Measurements from ENCODE around the gene TCF7L1.
"Not testable (repeated sequence)": the region's sequence is repeated elsewhere in the genome, so short reads cannot be mapped to it uniquely, and the experiment has no call there.

The TCF7L1 gene

DNA sequence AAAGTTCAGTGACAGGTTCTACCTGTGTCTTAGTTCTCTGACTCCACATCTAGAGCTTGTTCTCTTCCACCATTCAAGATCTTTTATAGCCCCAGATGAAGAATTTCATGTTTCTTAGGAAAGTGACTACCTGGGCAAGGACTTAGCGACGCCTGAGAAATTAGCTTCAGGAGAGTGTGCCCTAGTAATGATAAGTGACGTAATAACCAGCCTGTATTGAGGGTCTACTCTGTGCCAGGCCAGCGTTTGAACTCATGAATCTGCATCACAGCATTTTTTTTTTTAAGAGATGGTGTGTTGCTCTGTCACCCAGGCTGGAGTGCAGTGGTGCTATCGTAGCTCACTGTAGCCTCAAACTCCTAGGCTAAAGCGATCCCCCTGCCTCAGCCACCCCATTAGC is 51.8 kb downstream of the TCF7L1 start:
- no peak for DNase-seq (ENCODE audit: low spot score)

DNA sequence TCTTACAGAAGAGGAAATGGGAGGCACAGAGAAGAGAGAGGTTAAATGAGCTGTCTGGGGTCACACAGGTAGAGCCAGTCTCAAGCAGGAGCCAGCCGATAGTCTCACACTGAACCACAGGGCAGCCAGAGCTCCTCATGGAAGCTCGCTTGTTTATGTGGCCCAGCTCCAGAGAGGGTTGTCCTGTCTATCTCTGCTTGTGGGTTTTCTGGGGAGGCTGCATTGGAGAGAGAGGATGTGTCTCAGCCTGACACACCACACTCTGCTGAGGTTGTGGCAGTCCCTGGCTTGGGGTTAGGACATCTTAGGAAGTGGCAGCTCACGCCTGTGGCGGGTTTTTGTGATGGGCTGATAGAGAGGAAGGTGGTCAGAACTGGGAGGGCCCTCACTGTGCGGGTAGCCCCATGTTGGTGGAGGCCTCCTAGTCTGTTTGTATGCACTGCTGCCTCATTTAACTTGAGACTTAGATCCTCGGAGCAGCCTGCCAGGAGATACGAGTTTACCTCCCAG is 52.3 kb downstream of the TCF7L1 start:
- no peak for DNase-seq (ENCODE audit: low spot score)

DNA sequence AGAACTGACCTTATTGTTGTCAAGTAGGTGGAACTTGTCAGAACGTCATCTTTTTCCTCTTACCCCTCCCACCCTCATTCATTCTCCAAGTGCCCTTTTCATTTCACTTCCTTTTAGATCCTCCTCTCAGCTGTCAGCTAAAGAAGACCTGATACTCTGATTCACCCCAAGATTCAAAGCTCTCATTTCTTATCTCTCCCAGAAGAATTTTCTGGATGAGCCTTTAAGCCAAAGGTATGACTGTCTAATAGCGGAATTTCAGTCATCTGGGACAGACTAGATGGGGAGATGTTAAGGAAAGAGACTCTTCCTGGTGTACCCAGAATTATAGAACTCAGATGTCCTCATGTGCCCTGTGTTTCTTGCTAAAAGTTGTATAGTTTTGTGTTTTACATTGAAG is 53.9 kb downstream of the TCF7L1 start:
- no peak for DNase-seq (ENCODE audit: low spot score)

DNA sequence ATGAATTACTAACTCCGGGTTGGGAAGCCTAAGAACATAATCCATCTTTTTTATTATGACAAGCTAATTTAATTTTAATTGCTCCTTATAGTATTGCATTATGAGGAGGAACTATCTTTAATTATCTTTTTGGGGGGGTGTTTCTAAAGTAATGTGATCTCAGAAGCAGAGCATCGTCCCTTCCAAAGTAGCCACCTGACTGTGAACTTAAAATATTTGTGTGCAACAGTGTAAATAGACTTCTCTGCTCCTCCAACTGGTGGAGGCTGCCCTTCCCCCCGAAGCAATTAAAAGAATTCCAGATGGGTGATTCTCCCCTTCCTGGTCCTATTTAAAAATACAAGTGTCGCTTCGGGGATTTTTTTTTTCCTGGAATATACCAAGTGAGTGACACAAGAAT is 55.7 kb downstream of the TCF7L1 start:
- no peak for DNase-seq (ENCODE audit: low spot score)

DNA sequence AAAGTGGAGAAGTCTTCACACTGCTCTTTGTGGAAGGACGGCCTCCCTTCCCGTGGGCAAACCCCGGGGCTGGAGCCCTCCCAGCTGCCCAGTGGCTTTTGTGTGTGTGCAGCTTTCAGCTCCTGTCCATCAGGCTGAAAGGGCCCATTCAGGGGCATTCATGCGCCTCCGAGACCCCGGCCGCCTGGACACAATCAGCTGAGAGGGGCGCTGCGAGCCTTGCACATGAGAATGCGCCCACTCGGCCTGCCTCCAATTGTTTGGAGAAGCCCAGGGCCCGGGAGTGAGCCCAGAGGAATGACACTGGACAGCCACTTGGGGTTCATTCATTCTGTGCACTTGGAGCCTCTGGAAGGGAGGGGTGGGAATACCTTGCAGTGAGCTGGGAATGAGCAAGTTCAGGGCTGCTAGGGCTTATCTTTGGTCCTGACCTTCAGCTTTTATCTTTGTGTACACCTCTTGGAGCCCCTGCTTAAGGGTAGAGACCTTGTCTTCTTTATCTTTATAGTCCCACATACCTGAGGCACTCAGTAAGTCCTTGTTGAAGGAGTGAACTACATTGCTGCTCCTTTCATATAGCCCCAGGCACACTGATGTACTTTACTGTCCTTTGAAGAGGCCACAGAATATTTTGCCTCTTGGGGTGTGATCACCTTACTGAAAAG is 56.5 kb downstream of the TCF7L1 start:
- DNase-seq (ENCODE audit: low spot score) = no peak

DNA sequence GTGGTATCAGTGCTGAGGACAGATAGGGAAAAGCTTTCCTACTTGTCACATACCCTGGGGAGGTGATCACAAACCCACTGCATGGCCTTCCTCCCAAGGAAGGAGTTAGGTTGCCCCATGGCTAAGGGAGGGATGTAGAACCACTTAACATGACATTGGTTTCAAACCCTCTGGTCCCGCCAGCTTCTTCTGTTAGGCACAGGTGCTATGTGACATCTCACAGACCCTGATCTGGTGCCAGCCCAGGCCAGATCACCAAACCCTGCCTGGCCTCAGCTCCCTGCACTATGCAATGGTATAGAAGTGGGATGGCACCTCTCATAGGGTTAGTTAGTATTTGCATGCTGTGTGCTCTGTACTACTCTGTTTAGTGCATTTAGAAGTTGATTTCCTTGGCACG is 58.0 kb downstream of the TCF7L1 start:
- DNase-seq (ENCODE audit: low spot score) = no peak

DNA sequence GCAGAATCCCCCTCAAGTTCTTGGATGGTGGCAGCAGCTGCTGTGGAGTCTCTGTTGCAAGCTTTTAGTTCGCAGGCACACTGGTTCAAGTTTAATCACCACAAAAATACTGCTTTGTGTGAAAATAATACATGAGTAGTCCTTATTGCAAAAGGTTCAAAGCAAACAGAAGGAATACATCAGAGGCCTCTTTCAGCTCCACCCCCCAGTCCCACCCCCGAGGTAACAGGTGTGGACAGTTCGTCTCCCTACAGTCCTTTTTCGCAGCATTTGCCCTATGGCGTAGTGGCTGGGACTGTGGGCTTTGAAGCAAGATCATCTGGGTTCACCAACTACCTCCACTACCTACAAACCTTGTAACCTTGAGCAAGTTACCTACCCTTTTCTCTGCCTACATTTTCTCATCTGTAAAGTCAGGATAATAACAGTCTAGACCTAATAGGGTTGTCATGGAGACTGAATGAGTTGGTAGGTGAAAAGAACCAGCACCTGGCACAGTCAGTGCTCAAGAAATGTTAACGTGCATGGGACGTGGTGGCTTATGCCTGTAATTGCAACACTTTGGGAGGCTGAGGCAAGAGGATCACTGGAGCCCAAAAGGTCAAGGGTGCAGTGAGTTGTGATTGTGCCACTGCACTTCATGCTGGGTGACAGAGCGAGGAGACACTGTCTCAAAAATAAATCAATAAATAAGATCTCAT is 61.7 kb downstream of the TCF7L1 start:
- DNase-seq (ENCODE audit: low spot score) = no peak

DNA sequence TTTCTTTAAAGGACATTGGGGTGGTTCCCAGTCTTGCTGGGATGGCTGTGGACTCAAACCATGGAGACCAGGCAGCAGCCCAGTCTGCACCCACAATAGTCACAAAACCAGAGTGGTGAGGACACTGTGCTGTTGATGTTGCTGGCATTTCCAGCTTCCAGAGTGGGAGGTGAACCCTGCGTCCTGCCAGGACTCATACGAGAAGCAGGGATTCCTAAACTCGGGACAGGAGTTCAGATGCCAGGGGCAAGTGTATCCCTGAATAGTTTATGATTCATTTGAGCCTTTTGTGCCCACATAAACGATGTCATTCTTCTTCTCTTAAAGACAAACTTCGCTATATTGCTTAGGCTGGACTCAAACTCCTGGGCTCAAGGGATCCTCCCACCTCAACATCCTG is 62.8 kb downstream of the TCF7L1 start:
- no peak for DNase-seq (ENCODE audit: low spot score)

DNA sequence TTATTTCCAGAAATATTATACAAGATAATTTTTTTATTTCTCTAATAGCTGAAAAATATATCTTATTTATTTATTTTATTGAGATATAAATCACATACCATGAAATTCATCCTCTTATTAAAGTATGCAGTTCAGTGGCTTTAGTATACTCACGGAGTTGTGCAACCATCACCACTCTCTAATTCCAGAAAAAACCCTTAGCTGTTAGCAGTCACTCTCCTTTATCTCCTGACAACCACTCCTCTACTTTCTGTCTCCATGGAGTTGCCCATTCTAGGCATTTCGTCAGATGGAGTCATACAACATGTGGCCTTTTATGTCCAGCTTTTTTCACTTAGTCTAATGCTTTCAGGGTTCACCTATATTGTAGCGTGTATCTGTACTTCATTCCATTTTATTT is 66.5 kb downstream of the TCF7L1 start:
- DNase-seq (ENCODE audit: low spot score) = no peak

DNA sequence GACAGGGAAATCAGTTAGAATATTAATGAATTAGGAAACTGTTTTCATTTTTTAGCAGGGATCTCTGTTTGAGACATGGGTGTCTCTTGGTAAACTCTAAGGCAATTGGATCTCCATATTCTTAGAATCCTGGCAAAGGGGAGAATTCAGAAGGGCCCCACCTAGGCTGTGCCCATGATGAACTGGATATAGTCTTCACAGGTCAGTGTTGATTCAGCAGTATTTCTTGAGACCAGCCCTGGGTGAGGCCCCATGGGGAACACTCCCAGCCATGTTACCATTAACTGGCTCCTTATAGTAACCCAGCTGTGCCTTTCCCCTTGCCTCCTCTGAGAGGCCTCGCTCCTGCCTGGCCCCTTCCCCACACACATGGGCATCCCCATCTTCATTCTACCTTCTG is 76.7 kb downstream of the TCF7L1 start:
- DNase-seq (ENCODE audit: low spot score) = no peak

DNA sequence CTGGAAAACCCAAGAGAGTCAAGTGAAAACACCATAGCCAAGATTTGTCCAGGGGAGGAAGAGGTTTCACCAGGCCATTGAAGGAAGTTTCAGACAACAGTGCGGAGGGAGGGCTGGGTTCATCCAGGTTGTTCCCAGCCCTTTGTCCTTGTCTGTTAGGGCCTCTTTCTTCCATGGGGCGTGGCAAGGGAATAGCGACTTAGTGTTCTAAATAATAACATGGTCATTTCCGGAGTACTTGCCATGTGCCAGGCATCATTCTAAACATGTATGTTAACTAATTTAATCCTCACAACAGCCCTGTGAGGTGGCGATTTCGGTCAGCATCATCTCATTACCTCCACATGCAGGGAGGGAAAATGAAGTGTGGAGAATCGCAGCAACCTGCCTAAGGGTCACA is 77.3 kb downstream of the TCF7L1 start:
- no peak for DNase-seq (ENCODE audit: low spot score)

DNA sequence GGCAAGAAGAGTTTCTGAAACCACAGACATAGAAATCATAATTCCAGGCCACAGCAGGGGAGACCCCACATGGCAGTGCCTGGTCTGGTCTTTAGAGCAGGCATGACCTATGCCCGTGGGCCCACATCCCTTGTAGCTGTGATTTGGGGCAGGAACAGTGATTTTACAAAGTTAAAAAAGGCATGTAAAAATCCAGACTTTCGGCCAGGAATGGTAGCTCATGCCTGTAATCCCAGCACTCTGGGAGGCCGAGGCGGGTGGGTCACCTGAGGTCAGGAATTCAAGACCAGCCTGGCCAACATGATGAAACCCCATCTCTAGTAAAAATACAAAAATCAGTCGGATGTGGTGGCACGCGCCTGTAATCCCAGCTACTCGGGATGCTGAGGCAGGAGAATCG is 78.4 kb downstream of the TCF7L1 start:
- DNase-seq (ENCODE audit: low spot score) = not testable (repeated sequence)

DNA sequence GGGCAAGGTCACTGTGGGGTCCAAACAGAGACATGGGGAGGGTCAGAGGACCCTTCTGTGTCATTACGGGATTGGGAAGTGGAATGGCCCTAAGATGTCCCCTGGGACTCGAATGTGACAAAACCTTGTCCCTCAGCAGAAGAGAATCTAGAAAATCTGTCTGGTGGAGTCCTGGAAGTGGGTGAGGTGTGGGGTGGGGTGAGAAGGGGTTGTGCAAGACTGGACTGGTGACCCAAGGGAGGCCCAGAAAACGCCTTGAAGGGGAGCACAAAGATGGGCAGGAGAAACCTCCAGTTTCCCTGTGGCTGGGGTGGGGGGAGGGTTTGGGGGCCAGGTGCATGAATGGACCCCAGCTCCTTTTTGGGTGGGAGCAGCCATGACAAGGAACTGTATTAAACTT is 79.6 kb downstream of the TCF7L1 start:
- no peak for DNase-seq (ENCODE audit: low spot score)

DNA sequence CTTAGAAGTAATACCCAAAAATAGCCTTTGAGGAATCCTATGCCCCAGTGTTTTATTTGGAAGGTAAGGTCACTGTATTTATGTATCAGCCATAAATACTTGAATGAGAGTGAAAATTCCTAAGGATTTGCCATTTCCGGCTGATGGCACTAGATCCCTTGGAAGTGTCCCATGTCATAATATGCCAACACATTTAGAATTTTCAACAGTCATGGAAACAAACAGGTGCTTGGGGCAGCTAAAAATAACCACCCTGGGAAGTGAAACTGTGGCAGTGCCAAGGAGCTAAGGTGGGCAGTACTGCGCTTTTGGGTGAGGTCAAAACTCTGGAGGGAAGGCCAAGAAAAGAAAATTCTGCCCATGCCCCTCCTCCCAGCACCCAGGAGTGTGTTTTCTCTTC is 80.2 kb downstream of the TCF7L1 start:
- DNase-seq (ENCODE audit: low spot score) = no peak

DNA sequence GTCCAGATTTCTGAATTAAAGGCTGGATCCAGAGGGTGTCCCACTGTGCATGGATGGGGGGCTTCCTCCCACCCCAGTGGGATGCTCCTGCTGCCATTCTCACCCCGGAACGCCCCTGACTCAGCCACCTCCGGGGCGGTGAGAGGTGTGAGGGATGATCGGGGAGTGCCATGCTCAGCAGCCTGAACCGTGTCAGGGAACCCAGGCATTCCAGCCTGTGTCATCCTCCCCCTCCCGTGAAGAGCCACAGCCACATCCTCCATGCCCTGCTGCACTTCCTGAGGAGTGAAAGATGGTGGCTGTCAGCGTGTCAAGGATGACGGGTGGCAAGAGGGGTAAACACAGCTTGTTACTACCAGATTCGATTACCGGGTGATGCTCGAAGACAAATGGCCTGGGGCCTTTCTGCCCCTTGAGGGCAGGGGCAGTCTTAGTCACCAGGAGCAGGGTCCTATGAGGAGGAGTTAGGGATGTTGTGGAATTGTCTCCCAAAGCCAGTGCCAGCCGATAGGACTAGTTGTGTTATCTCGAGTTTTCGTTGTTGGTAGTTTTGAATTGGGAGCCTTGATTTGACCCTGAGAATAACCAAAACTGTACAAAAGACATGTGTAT is 80.8 kb downstream of the TCF7L1 start:
- DNase-seq (ENCODE audit: low spot score) = no peak

DNA sequence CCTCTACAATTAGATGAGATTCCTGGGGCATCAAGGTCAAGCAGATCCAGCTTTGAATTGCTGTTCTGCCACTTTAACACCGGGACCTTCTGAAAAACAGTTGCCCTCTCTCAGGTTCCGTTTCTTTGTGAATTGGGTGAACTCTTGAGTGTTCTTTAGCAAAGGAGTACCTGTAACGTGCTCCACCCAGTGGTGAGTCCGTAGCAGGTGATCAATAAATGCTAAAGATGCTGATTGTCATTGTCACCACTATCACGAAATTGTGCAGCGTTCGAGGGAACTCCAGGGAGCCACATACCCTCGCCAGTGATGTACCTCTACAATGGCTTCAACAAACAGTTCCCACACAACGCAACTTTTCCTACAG is 81.9 kb downstream of the TCF7L1 start:
- no peak for DNase-seq (ENCODE audit: low spot score)

DNA sequence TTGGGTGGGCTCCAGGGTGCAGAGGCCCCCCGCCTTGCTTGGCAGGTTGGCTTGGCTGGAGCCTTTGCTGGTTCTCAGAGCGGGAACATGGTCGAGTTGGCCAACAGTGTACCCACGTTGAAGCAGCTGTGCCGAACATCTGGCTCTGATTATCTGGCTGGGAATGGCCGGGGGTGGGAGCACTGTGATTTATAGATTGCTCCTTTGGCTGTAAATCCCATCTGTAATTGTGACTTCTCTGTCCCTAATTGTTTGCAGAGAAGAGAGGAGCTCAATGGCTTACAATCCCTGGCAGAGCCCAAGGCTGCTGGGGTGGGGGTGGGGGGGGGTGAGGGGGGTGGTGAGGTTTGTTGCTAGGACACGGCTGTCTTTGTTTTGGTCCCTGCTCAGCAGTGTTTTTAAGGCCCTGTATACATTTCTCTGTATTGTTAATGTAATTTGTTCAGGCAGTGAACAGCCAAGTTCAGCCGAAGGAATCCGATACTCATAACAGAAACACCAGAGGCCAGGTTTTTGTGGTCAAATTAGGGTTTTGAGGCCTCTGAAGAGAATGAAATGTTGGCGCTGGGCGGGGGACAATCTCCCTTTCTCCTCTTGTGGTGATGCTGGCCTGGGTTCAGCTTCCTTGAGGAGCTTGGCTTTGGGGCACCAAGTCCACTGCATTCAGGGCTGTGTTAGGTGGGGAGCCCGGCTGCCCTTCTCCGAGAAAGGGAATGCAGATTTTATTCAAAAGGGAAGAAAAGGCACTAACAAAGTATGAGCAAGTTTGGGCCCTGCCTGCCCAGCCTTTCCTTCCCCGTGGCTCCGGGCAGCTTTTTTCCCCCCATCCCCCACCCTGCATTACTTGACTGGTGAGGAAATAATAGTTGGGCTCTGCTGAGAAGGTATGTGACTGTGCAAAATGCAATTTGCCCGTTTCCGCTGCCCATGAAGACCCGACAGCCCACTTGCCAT is 82.5 kb downstream of the TCF7L1 start:
- peak; percentile 78 for DNase-seq (ENCODE audit: low spot score)

DNA sequence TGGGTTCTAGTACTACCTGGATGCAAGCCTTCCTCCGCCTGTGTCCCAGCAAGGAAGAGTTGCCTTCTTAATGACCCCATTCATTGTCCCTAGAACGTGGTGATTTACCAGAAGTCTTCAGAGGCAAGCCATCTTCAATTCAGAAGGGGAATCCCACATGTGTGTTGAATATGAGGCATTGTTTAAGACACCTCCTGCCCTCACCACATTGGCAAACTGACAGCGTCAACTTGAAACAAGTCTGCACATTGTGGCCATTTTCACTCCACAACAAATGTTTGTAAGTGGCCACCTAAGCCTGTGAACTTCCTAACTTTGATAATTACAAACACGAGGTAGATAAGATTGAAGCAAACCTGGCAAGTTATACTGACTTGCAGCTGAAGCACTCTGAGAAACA is 83.7 kb downstream of the TCF7L1 start:
- no peak for DNase-seq (ENCODE audit: low spot score)

DNA sequence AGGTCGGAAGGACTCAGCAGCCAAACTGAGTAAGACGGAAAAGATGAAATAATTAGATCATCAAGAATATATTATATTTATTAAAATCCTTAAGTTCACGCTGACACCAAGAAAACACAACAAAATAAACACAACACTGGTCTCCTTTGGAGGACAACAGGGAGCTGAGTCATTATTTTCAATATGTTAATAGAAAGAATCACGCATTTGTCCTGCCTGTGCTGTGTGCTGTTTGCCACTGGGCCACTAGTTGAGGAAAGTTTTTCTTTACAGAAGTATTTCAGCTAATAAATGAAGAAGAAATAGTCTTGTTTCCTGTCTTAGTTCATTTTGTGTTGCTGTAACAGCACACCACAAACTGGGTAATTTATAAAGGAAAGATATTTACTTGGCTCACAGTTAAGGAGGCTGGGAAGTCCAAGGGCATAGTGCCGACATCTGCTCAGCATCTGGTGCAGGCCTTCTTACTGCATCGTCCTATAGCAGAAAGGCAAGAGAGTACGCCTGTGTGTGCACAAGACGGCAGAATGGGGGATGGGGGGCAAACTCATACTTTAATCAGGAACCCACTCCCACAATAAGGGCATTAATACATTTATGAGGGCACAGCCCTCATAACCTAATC is 88.0 kb downstream of the TCF7L1 start:
- no peak for DNase-seq (ENCODE audit: low spot score)

DNA sequence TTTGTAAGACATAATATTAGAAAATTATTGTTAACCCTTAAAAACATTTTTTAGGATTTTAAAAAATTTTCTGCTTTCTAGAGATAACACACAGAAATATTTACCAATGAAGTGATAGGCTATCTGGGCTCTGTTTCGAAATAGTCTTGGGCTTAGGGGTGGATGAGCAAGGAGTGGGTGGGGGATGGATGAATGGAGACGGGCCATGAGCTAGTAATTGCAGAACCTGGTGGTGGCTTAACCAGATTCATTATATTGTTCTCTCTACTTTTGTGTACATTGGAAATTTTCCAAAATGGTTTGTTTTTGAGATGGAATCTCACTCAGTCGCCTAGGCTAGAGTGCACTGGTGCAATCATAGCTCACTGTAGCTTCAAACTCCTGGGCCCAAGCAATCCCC is 89.6 kb downstream of the TCF7L1 start:
- DNase-seq (ENCODE audit: low spot score) = no peak

DNA sequence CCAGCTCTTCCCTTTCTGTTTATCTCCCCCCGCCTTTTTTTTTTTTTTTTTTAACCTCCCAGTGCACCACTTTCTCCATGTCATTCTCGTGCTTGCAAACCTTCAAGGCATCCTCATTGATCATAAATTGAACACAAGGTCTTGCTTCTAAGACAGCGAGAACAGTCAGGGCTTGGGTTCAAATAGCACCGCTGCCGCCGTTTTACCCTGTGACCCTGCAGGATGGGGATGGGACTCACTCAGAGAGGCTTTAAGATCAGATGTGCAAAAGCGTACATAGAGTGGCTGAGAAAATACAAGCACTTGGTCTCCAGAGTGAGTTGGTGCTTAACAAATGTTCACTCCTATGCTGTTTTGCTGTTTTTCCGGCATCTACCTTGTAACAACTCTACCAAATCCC is 93.6 kb downstream of the TCF7L1 start:
- no peak for DNase-seq (ENCODE audit: low spot score)

Data from AG08396 (cell line).